Measurements from ENCODE around the gene PRKAR1B. TPM values are rescaled to one million over a fixed set of nuclear protein-coding genes. Genes with fewer than 3 reads are reported as not detected.

Gene PRKAR1B
- total and polyA plus RNA-seq, 10 of the 15 experiments (the other 5 are each of a cell fraction or from before 2014, with no cell fraction given) = 1.4 to 45.6 (median 19.3) TPM

DNA sequence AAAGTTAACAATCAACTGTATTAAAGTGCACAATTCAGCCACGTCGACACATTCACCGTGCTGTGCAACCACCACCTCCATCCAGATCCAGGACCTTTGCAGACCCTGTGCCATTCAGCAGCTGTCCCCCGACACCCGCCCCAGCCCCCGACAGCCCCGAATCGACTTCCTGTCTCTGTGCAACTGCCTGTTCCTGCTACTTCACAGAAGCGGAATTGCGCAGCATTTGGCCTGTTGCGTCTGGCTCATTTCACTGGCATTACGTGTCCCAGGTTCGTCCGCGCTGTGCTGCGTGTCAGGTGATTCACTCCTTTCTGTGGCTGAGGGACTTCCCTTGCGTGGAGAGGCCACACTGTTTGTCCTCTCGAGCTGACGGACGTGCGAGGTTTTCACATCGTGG, 33.8 kb downstream of the PRKAR1B start:
- CTCF ChIA-PET = no interaction called here
- Histone ChIP-seq H3K27ac (ENCODE audit: control insufficient read depth, insufficient read depth) (no peak overlapping the region), H3K4me3 (no peak overlapping the region), H3K4me1 (ENCODE audit: control insufficient read depth, insufficient read depth, low read length) (no peaks in the 10 kb centered on the region), H4K20me1 (ENCODE audit: control insufficient read depth, insufficient read depth) (no peaks in the 10 kb centered on the region), H3K4me2 (ENCODE audit: control insufficient read depth, insufficient read depth) (no peak overlapping the region), H3K79me2 (ENCODE audit: control insufficient read depth, insufficient read depth, low read length) (no peaks in the 10 kb centered on the region), H3K27me3 (replicated peaks in 1 of 2; ENCODE audit: control insufficient read depth in 2 of 2, insufficient read depth in 2 of 2, low read length in 1 of 2) (no peaks in the 10 kb centered on the region), H2AFZ (ENCODE audit: control insufficient read depth, low read depth, low read length) (no peak overlapping the region), H3K9me3 (replicated peaks; ENCODE audit: control insufficient read depth, insufficient read depth, low read length) (peaks cover 2% of the 10 kb centered on the region; the same call in 2 of the 3 replicates), H3K9ac (ENCODE audit: control insufficient read depth, insufficient read depth, low read length) (no peak overlapping the region), H3K36me3 (ENCODE audit: control insufficient read depth in 2 of 2, insufficient read depth in 2 of 2, low read length in 1 of 2) (peaks cover under 1 to 5% of the 10 kb centered on the region in 2 experiments; a peak in 3 of 4 replicates)
- WGBS (ENCODE audit: insufficient coverage, insufficient replicate concordance, low lambda C conversion rate, missing lambda C conversion rate) = 95% methylated on average over 22 of the region's 22 CpGs
- DNase-seq (ENCODE audit: low read depth, low spot score) = no peak
- RAD21 ChIA-PET (ENCODE audit: unreplicated experiment) = no interaction called here
- SMC1A ChIA-PET (ENCODE audit: uncharacterized antibody, unreplicated experiment) = no interaction called here
- POLR2A ChIA-PET = interaction anchor here (0.6 kb wide), 1 partner anchor 118 kb away, joined by 3 read pairs; no protein-coding TSS in a partner anchor
- ATAC-seq = no peak
- intact Hi-C loops (cut with micrococcal nuclease; ENCODE audit: unreplicated experiment) (no loop called here), in situ Hi-C loops (cut with MboI) (no loop called here)
- FAIRE-seq = no peak
- TF ChIP-seq, protein P1, sequence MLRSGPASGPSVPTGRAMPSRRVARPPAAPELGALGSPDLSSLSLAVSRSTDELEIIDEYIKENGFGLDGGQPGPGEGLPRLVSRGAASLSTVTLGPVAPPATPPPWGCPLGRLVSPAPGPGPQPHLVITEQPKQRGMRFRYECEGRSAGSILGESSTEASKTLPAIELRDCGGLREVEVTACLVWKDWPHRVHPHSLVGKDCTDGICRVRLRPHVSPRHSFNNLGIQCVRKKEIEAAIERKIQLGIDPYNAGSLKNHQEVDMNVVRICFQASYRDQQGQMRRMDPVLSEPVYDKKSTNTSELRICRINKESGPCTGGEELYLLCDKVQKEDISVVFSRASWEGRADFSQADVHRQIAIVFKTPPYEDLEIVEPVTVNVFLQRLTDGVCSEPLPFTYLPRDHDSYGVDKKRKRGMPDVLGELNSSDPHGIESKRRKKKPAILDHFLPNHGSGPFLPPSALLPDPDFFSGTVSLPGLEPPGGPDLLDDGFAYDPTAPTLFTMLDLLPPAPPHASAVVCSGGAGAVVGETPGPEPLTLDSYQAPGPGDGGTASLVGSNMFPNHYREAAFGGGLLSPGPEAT (IDR thresholded peaks at IDR 0.05; ENCODE audit: low read depth) = no peak
- TF ChIP-seq TCF3 (IDR thresholded peaks at IDR 0.05; ENCODE audit: borderline replicate concordance, insufficient read depth, low read depth, low read length) (no peak), NFYB (IDR thresholded peaks at IDR 0.05; ENCODE audit: insufficient read depth, low read depth, low read length) (no peak), TCF7 (IDR thresholded peaks at IDR 0.05; ENCODE audit: borderline replicate concordance) (no peak), SRF (IDR thresholded peaks at IDR 0.05; ENCODE audit: low read depth in 2 of 2, low read length in 2 of 2) (no peak), RCOR1 (conservative IDR thresholded peaks at IDR 0.05; ENCODE audit: low read depth, low read length) (no peak), NR2C2 (IDR thresholded peaks at IDR 0.05; ENCODE audit: borderline replicate concordance, control insufficient read depth, insufficient read length, low read depth) (no peak), SMAD1 (IDR thresholded peaks at IDR 0.05; ENCODE audit: low read depth, partially characterized antibody) (no peak)
- TF ChIP-seq, protein P2, sequence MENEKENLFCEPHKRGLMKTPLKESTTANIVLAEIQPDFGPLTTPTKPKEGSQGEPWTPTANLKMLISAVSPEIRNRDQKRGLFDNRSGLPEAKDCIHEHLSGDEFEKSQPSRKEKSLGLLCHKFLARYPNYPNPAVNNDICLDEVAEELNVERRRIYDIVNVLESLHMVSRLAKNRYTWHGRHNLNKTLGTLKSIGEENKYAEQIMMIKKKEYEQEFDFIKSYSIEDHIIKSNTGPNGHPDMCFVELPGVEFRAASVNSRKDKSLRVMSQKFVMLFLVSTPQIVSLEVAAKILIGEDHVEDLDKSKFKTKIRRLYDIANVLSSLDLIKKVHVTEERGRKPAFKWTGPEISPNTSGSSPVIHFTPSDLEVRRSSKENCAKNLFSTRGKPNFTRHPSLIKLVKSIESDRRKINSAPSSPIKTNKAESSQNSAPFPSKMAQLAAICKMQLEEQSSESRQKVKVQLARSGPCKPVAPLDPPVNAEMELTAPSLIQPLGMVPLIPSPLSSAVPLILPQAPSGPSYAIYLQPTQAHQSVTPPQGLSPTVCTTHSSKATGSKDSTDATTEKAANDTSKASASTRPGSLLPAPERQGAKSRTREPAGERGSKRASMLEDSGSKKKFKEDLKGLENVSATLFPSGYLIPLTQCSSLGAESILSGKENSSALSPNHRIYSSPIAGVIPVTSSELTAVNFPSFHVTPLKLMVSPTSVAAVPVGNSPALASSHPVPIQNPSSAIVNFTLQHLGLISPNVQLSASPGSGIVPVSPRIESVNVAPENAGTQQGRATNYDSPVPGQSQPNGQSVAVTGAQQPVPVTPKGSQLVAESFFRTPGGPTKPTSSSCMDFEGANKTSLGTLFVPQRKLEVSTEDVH (IDR thresholded peaks at IDR 0.05; ENCODE audit: low read depth, partially characterized antibody) = no peak
- TF ChIP-seq, protein P3, sequence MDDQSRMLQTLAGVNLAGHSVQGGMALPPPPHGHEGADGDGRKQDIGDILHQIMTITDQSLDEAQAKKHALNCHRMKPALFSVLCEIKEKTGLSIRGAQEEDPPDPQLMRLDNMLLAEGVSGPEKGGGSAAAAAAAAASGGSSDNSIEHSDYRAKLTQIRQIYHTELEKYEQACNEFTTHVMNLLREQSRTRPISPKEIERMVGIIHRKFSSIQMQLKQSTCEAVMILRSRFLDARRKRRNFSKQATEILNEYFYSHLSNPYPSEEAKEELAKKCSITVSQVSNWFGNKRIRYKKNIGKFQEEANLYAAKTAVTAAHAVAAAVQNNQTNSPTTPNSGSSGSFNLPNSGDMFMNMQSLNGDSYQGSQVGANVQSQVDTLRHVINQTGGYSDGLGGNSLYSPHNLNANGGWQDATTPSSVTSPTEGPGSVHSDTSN (IDR thresholded peaks at IDR 0.05; ENCODE audit: insufficient replicate concordance, low read depth, low read length) = no peak
- no TSS peak for BruUV-seq (replicated peaks)

Measured in GM12878 (cell line).